GM19043 (cell line): Measurements from ENCODE around the gene LYAR.

ENCODE experiments used
- ATAC-seq: cut with Tn5 transposase; IDR thresholded peaks from one replicate; pipeline ENCODE4 v1.9.1; 2021; ENCODE audit warnings: low read depth; ENCODE audit not compliant: unreplicated experiment

LYAR gene, protein sequence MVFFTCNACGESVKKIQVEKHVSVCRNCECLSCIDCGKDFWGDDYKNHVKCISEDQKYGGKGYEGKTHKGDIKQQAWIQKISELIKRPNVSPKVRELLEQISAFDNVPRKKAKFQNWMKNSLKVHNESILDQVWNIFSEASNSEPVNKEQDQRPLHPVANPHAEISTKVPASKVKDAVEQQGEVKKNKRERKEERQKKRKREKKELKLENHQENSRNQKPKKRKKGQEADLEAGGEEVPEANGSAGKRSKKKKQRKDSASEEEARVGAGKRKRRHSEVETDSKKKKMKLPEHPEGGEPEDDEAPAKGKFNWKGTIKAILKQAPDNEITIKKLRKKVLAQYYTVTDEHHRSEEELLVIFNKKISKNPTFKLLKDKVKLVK

DNA sequence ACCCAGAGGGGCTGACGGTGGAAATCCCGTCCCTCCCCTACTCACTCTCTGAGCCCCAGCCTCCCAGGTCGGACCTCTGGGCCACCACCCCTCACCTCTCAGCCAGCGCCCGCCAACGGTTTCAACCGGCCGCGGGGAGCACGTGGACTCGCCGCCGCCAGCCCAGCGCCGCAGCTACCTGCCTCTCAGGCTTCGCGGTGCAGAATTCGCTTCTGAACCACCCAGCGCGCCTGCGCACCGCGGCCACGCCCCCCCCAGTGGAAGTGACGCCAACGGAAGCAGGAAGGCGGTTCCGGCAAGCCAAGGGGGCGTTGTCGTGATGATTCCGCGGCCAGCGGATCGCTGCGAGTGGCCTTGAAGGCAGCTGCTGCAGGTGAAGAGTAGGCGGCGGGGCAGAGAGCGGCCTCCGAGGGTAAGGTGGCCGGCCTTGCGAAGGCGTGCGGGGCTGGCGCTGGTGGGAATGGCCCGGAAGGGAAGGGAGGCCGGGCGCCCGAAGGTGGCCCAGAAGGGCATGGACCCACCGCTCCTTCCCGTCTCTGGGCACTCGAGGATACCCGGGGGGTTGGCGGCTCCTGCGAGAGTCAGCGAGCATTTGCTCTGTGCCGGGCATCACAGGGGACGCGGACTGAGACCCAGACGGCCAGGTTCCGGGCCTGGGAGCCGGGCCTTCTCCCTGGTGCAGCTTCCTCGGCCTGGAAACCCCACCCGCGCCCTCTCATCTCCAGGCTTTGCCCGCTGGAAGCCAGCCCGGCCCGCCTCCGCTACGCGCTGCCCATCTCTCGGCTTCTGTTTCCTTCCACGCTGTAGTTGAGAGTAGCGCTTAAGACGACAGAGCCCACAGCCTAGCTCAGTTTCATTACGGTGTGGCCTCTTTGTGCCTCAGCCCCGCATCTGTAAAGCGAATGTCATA, at the start of gene LYAR, which contains the start of gene ZBTB49:
TSS of gene LYAR (minus strand) at position 214 of the 910 bp plus-strand sequence. CDS start 6,412 bp downstream, outside the sequence.
TSS of gene ZBTB49 (plus strand) at position 311 of the 910 bp plus-strand sequence. CDS start 9,695 bp downstream, outside the sequence.
- ATAC-seq = peak; percentile 88

DNA sequence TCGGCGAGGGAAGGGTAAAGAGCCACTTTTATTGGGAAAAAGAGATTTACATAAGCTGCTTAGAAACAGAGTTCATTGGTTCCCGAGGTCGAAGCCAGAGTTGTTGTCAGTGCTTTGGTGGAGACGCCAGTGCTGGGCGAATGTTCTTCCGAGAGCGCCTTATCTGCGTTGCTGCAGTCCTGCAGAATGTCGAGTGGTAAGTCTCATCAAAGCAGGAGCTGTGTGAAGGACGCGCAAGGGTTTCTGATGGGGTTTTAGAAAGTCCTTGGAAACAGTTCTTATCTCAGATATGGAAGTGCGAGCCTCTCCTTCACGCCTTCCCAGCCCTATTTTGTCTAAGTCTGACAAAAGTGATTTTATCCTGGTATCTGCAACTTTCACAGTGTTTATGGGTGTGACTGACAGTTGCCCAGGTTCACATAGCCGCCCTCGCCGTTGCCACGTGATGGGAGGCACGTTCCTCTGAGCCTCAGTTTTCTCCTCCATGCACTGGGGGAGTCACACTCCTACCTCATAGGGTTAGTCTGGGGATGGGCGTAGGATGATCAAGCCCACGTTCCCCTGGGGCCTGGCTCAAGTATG, 49.6 kb upstream of the LYAR start:
- no peak for ATAC-seq

DNA sequence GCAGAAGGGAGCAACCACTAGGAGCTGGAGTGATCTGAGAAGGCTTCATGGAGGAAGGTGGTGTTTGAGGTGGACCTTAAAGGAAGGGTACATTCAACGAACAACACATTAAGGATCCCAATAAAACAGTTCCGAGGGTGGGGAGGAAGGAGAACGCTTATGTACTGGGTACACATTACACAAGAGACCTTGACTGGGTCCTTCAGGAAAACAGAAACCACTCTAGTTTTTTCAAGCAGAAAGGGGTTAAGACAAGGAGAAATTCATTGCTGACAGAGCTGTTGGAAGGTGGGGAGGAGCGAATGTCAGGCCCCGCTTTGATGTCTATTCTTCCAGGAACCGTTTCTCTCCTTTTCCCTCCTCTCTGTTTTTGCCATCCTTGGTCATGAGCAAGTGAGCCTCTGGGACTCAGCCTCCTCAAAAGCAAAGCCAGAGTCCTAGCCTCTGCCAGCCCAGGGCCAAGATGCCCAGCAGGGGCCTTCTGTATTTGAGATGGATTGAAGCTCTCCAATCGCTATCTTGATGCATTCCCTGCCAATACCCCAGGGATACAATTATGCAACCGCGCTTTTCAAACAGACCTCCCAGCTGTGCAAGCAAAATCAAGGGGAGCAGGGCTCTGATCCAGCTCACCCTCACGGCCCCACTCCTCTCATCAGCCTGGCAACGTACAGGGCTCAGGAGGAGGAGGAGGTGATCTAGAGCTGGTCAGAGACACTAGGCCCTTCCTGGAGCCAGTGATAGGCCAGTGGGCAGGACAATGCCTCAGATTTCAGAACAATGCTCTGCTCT, 48.5 kb upstream of the LYAR start:
- no peak for ATAC-seq

DNA sequence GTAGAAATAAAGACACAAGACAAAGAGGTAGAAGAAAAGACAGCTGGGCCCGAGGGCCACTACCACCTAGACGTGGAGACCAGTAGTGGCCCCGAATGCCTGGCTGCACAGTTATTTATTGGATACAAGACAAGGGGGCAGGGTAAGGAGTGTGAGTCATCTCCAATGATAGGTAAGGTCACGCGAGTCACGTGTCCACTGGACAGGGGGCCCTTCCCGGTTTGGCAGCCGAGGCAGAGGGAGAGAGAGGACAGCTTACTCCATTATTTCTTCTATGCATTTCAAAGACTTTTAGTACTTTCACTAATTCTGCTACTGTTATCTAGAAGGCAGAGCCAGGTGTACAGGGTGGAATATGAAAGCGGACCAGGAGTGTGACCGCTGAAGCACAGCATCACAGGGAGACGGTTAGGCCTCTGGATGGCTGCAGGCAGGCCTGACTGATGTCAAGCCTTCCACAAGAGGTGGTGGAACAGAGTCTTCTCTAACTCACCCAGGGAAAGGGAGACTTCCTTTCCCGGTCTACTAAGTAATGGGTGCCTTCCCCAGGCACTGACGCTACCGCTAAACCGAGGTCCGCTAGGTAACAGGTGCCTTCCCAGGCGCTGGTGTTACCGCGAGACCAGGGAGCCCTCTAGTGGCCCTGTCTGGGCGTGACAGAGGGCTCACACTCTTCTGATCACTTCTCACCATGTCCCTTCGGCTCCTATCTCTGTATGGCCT, 45.0 kb upstream of the LYAR start:
- peak; percentile 77 for ATAC-seq

DNA sequence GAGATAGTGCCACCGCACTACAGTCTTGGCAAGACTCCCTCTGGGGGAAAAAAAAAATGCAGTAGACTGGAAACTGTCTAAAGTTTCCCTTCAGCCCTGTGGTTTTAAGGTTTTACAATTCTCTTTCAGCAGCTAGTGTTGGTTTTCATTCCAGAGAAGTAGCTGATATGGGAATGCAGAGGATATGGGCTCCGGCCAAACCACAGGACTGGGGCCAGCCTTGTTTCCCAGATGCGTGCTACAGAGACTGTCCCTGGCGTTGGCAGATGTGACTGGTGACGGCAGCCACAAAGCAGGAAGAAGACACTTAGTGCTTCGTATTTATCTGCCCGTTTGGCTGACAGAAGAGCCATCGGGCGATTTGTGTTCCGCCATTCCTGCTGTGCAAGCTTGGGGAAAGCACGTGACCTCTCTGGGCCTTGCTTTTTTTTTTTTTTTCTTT, 43.3 kb upstream of the LYAR start:
- ATAC-seq = no peak

DNA sequence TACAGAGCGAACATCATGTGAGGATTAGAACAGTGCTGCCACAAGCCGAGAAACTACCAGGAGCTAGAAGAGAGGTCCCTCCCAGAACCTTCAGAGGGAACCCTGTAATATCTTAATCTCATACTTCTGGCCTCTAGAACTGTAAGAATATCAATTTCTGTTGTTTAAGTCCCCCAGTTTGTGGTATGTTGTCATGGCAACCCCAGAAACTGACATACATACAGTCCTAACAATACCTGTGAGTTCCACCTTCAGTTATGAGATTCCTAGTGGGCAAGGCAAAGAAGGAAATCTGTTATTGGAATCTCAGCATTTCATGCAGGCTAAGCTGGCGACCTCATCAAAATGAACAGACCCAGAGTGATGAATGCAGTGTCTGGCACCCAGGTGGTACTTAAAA, 42.6 kb upstream of the LYAR start:
- no peak for ATAC-seq

DNA sequence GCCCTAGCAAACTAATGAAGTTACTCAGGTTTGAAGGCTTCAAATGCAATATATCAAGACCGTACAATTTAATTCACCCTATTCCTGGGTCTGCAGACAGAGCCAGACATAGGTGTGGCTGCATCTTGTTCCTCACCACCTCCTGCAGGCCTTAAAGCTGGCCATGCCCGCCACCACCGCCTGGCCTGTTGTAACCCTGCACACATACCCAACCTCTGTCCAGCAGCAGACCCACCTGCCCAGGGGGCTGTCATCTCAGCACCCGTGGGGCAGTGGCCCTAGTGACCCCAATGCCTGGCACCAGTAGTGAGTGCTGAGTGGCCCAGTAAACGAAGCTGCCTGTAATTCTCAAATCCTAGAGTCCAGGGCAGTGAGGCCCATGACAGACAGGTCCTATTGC, 40.8 kb upstream of the LYAR start:
- ATAC-seq = no peak

DNA sequence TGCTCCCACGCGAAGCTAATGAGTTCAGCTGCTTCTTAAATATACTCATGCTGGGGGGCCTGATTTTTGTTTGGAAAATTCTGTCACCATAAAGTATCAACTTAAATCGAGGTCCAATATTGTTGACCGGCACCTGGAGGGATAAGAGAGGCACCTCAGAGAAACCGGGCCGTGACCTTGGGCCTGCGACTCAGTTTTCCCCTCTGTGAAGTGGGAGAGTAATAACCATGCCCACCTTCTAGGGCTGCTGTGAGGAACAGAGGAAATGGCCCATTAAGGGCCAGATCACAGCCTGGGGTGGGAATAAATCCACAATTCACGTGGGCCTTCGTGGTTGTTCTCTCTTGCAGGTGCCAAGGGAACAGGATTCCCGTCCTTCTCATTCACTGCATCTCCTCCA, 39.5 kb upstream of the LYAR start:
- no peak for ATAC-seq

DNA sequence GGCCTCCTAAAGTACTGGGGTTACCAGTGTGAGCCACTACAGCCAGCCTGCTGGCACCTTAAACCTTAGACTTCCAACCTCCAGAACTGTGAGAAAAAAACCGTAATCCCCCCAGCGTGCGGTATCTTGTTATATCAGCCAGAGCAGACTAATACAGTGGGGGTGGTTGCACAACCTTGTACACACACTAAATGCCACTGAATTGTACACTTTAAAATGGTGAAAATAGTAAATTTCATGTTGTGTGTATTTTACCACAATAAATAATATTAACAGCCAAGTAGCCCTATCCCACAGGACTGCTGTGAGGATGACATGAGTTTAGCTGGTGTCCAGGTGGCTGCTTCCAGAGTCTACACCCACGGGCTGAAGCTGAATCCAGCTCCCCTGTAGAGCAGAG, 38.9 kb upstream of the LYAR start:
- ATAC-seq = no peak

DNA sequence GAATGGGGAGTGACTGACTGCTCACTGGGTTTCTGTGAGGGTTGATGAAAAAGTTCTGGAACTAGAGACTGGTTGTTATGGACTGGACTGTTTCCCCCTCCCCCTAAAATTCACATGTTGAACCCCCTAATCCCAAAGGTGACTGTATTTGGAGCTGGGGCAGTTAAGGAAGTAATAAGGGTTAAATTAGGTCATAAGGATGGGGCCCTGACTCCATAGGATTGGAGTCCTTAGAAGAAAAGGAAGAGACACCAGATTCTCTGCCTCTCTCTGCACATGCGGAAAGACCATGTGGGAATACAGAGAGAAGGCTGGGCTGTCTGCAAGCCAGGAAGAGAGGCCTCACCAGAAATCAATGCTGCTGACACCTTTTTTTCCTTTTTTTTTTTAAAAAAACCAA, 38.3 kb upstream of the LYAR start:
- ATAC-seq = no peak

DNA sequence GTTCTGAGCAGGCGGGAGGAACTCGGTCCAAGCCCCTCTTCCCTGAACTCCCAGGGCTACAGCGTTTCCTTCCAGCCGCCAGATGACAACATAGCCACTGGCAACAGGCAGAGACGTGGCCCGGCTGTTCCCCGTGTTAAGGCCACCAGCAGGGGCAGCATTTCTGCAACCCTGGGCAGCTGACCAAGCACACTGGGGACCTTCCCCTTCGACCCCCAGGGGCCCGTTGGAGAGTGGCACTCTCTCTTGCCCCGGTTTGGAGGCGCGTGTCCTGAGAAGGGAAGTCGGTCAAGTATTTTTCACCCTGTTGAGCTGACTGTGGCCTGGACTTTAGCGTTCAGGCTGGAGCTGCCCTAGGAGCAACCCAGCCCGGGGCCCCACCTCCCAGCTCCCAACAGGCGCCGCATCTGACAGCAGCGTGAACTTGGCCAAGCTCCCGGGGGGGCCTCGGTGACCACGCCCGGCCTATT, 37.7 kb upstream of the LYAR start:
- no peak for ATAC-seq

DNA sequence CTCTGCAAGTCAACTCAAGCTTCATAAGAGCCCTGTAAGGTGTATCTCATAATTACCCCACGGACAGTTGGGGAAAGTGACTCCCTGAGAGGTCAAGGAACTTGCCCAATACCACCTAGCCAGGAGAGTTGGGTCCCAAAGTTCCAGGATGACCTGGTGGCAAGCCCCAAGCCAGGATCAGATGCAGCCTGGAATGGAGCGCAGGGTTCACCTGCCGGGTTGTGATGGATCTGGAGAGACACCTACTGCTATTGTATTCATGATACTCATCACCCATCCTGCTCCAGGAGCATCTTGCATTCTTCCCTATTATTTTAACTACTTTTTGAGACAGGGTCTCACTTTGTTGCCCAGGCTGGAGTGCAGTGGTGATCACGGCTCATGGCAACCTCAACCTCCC, 36.2 kb upstream of the LYAR start:
- no peak for ATAC-seq

DNA sequence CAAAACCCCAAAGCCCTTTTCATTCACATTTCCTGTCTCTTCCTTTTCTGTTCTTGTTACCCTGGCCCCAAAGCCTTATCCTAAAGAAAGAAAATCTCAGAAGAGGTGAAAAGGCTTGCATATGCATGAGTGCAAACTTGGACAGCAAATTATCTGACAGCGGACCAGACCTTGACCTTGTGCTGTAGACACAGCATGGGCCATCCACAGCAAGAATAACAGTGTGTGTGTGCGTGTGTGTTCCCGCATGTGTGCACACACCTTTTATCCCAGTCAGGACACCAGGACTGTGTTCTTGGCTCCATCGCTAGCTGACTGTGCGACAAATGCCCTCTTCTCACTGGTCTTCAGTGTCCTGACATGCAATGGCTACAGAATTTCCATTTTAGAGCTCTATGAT, 35.4 kb upstream of the LYAR start:
- no peak for ATAC-seq

DNA sequence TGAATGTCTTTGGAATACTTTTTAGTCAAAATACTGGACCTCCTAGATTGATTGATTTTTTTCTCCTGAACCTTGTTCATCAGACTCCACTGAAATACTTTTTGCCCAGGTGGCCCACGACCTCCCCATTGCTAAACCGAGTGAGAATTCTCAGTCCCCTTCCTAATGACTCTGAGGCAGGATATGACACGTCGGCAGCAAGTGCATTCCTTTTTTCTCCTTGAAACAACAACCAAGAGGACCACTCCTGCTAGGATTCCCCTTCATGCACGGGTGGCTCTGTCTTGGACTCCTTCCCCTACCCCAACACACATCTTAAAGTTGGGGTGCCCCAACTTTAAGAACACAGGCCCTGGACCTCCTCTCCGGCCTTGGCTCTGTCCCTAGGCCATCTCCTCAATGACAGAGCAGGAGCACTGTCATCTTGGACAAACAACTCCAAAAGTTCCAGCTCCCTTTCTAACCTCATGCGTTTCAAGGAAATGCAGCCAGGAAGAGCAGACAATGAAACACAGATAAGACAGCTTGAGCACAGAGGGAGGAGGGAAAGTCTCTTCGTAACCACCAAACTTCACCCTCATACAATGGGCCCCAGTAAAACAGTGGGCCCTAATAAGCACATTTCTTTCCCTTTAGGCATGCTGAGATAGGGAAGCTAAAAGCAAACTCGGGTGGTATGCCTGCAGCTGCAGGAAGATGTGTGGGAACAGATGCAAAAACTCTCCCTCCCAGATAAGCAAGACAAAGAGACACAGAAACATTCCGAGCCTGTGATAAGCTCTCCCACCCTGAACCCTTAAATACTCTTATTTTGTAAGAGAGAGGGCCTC, 34.0 kb upstream of the LYAR start:
- ATAC-seq = no peak

DNA sequence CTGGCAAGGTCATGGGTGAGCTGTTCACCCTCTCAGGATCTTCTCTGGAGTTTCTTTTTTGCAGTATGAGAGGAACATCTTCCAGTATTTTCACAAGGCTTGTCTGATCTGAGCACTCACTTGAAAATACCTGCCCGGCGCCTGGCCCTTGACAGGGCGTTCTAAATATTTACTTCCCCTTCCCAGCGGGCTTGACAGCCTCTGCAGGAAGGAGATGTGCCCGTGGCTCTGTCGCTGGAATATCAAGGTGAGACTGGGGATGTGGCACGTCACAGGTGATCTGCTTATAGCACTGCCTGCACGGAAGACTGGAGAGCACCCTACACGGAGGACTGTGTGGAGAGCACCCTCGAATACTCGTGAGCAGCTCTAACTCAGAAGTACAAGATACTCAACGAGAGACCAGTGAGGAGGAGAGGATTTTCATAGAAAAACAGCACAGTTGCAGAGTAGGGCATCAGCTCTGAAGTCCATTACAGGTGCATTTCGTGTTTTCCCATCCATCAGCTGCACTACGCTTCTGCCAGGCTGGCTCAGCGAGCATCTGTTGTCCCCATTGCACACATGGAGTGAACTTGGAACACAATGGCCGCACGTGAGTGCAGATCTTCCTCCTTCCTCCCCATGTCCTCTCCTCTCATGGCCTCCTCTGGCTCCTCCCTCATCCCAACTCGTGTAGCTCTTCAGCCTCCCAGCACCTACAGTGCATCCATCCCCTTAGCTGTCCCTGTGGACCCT, 32.2 kb upstream of the LYAR start:
- no peak for ATAC-seq

DNA sequence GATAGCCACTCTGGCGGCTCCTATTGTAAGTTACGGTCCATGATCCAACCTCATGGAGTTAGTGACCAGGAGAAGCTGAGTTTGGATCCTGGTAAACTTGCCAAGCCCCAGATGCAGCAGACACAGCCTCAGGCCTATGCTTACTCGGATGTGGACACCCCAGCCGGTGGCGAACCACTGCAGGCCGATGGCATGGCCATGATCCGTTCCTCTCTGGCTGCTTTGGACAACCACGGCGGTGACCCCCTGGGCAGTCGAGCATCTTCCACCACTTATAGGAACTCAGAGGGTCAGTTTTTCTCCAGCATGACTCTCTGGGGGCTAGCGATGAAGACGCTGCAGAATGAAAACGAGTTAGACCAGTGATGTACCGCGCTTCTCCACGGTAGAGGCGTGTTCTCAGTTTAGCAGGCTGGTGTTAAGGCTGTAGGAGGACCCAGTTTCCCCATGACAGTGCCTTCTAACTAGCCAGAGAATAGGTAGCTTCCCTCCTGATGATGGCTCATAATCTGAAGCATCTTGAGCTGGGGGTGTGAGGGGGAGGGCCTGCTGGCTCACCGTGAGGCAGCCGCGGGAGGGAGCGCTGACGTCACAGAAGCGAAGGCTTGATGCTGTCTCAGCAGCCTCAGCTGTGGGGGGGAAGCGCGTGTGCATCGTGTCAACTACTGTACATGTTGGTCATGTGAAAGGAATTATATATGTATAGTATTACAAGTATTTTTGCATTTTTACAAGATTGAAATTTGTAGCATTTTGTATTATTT, 31.2 kb upstream of the LYAR start:
- no peak for ATAC-seq

DNA sequence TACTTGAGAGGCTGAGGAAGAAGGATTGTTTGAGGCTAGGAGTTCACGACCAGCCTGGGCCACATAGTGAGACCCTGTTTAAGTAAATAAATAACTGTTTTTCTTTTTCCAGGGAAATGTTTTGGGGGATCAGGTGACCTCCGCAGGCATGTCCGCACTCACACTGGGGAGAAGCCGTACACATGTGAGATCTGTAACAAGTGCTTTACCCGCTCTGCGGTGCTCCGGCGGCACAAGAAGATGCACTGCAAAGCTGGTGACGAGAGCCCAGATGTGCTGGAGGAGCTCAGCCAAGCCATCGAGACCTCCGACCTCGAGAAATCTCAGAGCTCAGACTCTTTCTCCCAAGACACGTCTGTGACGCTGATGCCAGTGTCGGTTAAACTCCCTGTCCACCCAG, 30.6 kb upstream of the LYAR start:
- ATAC-seq = no peak
